Activated T-cell treated with anti-CD3 and anti-CD28 coated beads, Interleukin-2, amount 50 U/mL, for 48 hours (primary cell): ENCODE measurements around the gene ABCC12.
"Not testable (repeated sequence)": the region's sequence is repeated elsewhere in the genome, so short reads cannot be mapped to it uniquely, and the experiment has no call there.

Source experiments
- DNase-seq, 2 experiments: peaks; one replicate each; pipeline ENCODE4 v3.0.0-alpha.2; 2020

The ABCC12 gene

GRCh38 chr16:48155926-48156789 is at the start of gene ABCC12:
Gene ABCC12, minus strand, starts transcription at chr16:48155993. Its CDS starts 9,569 bp downstream, at chr16:48146424.
- no peak for DNase-seq

GRCh38 chr16:48204825-48205151 is 49.0 kb upstream of the ABCC12 start:
- DNase-seq, result no peak

DNA sequence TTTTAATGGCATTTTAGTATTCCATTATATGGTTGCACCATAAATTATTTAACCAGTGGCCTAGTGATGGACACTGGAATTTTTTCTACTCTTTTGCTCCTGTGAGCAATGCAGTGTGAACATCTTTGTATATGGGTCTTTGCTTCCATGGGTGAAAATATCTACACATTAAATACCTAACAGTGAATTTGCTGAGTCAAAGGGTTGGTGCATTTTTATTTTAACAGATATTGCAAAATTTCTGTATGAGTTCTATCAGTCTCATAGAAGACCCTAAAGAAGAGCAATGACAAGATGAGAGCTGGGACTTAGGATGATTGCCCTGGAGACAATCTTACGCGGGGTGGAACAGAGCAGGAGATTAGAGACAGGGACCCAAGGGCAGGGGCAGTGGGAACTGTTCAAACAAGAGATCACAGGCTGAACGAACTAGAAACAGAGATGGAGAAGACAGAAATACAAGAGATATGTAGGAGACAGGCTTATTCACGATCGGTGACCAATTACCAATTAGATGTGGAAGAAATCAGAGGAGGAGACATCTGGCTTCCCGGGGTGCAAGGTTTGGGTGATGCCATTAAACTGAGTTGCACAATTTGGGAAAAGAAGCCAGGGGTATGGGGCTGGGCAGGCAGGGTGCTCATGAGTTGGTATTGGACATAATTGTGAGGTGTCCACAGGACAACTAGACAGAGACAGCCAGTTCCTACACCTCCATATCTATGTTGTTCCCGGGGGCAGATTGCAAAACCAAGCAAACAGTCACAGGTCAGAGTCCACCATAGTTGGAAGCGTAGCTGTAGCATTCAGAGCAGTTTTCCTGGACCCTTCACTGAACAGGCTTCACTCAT is 48.4 kb upstream of the ABCC12 start:
- DNase-seq, result no peak

DNA sequence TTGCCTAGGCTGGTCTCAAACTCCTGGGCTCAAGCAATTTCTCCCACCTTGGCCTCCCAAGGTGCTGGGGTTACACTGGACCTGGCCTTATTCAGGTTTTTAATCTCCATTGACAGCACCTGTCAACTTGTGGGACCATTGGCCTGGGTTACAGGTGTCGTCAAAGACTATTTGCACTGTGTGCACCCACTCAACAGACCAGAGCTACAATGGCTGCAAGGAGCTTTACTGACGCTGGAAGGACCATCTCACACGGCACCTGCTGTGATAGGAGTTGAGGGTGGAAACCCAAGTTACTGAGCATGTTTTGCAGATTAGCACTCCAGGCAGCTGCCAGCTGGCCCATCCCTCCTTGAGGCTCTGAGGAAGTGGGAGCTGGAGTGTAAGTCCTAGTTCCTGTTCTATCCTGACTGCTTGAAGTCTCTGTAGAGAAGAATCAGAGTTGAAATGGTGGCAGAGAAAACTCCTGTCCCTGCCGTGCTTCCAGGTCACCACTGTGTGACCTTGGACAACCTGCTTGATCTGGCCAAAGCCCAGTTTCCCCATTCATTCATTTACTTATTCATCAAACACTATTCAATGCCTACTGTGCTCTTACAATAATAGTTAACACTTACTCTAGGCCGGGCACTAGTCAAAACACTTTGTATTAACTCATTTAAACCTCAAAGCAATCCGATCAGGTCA is 45.9 kb upstream of the ABCC12 start:
- DNase-seq, result no peak

GRCh38 chr16:48197294-48197693 is 41.5 kb upstream of the ABCC12 start:
- DNase-seq, result no peak

GRCh38 chr16:48194828-48195556 is 39.2 kb upstream of the ABCC12 start:
- no peak for DNase-seq

DNA sequence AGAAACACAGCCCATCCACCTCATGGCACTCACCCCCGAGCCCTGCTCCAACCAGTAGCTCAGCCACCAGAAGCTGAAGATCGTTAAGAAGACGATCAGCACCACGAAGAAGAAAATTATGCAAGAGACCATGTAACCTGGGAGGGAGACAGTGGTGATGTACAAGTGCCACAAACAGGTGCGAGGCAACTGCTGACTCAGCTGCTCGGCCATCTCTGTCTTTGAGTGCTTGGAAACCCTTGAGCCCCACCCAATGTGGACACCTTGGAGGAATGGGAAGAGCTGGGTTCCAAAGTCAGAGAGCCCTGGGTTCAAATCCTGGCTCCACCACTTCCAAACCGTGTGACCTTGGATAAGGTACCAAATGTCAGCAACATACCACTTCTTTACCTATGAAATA is 38.1 kb upstream of the ABCC12 start:
- DNase-seq, result no peak

- DNase-seq, result no peak
Observed at GRCh38 chr16:48188449-48189102, 32.8 kb upstream of the ABCC12 start.

DNA sequence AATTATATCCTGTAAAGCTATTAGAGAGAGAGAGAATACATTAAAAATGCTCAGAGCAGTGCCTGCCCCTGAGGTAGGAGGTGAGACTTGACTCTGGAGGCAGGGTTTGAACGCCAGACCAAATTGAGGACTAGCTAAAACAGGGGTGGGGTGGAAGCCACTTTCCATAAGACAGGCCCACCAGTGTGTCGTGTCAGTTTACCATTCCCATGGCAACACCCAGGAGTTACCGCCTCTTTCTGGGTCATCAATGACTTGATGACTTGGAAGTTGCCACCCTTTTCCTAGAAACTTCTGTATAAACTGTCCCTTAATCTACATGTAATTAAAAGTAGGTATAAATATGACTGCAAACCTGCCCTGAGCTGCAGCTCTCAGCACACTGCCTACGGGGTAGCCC is 32.0 kb upstream of the ABCC12 start:
- no peak for DNase-seq

DNA sequence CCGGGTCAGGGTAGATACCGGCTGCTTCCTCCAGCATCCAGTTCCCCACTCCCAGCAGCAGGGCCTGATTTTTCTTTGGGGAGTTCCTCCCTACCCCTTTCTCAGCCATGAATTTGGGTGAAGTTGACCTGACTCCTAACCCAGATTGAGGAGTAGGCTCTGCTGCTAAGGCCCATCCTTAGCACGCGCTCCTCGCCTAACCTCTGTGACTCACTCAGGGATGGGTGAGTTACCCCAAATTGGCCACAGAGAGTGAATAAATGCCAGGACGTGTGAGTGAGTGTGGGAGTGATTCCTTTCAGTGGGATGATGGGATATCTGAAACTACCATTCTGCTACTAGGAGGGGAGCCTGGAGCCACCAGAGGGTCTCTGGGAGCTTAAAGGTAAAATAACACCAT is 28.9 kb upstream of the ABCC12 start:
- DNase-seq, result no peak

- no peak for DNase-seq
Observed at GRCh38 chr16:48182979-48183537, 27.3 kb upstream of the ABCC12 start.

DNA sequence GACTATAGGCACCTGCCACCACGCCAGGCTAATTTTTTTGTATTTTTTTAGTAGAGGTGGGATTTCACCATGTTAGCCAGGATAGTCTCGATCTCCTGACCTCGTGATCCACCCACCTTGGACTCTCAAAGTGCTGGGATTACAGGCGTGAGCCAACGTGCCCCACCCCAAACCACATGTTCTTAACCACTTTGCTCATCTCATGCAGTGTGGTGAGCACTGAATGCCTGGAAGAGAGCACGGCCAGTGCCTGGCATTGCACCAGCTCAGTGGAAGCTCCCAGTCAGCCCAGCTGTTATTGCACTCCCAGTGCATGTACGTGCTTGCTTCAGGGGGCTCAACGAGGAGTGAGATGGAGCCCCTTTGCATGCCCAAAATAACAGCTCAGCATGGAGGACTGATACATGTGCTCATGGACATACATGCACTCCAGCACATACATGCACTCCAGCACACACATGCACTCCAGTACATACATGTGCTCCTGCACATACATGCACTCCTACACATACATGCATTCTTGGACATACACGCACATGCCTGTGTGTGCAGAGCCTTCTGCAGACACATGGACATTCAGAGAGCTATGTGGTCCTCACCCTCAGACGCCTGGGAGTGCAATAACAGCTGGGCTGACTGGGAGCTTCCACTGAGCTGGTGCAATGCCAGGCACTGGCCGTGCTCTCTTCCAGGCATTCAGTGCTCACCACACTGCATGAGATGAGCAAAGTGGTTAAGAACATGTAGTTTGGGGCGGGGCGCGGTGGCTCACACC is 26.1 kb upstream of the ABCC12 start:
- not testable (repeated sequence) for DNase-seq

GRCh38 chr16:48180868-48181480 is 25.2 kb upstream of the ABCC12 start:
- no peak for DNase-seq

GRCh38 chr16:48176635-48177408 is 21.0 kb upstream of the ABCC12 start:
- no peak for DNase-seq

- no peak for DNase-seq
Observed at GRCh38 chr16:48173889-48174288, 18.1 kb upstream of the ABCC12 start.

GRCh38 chr16:48172682-48173081 is 16.9 kb upstream of the ABCC12 start:
- no peak for DNase-seq

- no peak for DNase-seq
Observed at GRCh38 chr16:48169896-48170295, 14.1 kb upstream of the ABCC12 start.

DNA sequence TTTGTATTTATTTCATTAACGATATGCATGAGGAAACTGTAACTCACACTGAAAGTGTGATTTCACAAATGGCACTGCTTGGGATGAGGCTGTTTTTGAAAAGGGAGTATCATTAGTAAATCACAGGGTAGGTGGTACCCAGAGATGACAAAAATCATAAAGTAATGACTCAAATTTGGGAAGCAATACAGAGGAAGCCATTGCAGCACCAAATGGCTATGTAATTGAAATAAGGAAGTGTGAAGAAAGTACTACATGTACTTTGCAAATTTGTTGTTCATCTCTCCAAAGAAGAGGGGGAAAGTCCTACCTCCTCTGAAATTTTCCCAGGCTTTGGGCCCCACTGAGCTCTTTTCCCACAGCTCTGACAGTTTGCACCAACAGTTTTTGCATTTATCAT is 12.3 kb upstream of the ABCC12 start:
- DNase-seq, result no peak

DNA sequence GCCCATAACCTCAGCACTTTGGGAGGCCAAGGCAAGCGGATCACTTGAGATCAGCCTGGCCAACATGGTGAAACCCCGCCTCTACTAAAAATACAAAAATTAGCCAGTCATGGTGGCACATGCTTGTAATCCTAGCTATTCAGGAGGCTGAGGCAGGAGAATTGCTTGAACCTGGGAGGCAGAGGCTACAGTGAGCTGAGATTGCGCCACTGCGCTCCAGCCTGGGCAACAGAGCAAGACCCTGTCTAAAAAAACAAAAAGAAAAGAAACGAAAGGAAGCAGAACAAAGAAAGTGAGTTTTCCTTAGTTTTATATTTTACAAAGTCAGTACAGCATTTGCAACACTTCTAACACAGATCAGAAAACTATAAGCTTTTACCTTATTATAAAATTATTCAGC is 10.8 kb upstream of the ABCC12 start:
- not testable (repeated sequence) for DNase-seq
